Measurements from ENCODE around the gene MAPRE3. TPM values are rescaled to one million over a fixed set of nuclear protein-coding genes. Genes with fewer than 3 reads are reported as not detected.

The MAPRE3 gene
- total RNA-seq, 1 donor from 2014 or later: 4.6 TPM

DNA sequence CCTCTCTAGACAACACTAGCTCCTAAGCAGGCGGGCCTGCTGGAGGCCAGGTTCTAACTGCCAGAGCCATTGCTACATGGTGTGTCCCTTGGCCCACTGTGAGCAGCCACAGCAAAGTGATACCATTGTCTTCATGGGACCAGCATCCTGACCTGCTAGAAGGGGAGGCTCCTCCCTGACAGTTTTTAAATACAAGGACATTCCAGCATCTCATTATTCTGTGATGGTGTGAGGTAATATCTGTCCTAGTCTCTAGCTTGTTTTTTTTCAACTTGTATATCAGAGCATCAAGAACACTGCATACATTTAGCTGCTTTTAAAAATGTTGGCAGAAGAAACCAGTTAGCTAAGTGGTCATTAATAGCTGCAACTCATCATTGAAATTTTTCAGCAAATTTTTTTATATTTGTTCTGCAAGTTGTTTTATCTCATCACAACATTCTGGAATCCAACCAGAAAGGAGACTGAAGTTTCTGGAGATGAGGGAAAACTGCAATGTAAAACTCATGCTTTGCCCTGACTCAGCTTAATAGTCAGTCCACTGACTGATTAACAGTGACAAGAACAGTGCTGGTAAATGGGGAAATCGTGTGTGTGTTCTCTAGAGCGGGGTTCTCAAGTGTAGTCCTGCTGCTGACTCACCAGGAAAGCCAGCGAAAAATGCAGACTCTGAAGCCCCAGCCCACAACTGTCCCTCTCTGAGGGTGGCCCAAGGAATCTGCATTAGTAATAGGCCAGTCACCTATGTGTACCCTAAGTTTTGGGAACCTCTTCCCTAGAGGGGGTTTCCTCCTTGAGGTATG, 17.8 kb downstream of the MAPRE3 start:
- Mint-ChIP-seq H3K27ac (no peak overlapping the region), H3K4me3 (no peak overlapping the region)
- CTCF ChIA-PET: no interaction called here

GRCh38 chr2:26989156-26989555, 18.7 kb downstream of the MAPRE3 start:
- H3K27me3 Mint-ChIP-seq: no peaks in the 10 kb centered on the region
- DNase-seq (no peak), ATAC-seq (ENCODE audit: low read depth) (no peak)
- no peaks in the 10 kb centered on the region for H3K9me3 Mint-ChIP-seq
- H3K4me3 Mint-ChIP-seq: no peak overlapping the region
- no peak overlapping the region for H3K27ac Mint-ChIP-seq
- intact Hi-C loops (cut with micrococcal nuclease): no loop called here
- H3K4me1 Mint-ChIP-seq: no peaks in the 10 kb centered on the region
- TF ChIP-seq, protein P1, sequence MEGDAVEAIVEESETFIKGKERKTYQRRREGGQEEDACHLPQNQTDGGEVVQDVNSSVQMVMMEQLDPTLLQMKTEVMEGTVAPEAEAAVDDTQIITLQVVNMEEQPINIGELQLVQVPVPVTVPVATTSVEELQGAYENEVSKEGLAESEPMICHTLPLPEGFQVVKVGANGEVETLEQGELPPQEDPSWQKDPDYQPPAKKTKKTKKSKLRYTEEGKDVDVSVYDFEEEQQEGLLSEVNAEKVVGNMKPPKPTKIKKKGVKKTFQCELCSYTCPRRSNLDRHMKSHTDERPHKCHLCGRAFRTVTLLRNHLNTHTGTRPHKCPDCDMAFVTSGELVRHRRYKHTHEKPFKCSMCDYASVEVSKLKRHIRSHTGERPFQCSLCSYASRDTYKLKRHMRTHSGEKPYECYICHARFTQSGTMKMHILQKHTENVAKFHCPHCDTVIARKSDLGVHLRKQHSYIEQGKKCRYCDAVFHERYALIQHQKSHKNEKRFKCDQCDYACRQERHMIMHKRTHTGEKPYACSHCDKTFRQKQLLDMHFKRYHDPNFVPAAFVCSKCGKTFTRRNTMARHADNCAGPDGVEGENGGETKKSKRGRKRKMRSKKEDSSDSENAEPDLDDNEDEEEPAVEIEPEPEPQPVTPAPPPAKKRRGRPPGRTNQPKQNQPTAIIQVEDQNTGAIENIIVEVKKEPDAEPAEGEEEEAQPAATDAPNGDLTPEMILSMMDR (IDR thresholded peaks at IDR 0.05): no peak
- ChIA-PET POLR2A (no interaction called here), CTCF (no interaction called here)
- H3K36me3 Mint-ChIP-seq (ENCODE audit: low read depth): no peaks in the 10 kb centered on the region

More for the DNA sequence above, 17.8 kb downstream of the MAPRE3 start:
- Mint-ChIP-seq H3K36me3 (ENCODE audit: low read depth) (no peaks in the 10 kb centered on the region), H3K27me3 (no peaks in the 10 kb centered on the region), H3K9me3 (no peaks in the 10 kb centered on the region), H3K4me1 (no peaks in the 10 kb centered on the region)
- no peak for DNase-seq
- intact Hi-C loops (cut with micrococcal nuclease): no loop called here
- TF ChIP-seq, protein P1 (IDR thresholded peaks at IDR 0.05): no peak
- ATAC-seq (ENCODE audit: low read depth): no peak
- POLR2A ChIA-PET: no interaction called here

DNA sequence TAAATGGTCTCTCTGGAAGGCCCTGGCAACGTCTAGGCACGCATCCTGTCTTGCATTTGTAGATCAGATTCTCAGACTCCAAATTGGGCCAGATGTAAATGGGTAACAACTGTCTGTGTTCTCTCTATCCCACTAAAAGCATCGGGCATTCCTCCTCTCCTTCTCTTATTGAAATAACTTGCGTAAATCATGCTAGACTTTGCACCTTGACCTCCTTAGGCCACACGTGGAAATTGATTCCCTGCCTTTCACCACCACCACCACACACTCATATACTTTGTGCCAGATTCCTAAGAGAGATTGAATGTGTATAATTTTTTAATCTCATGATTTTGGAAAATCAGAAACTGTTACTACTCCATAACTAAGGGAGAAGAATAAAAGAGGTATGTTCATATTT, 21.3 kb downstream of the MAPRE3 start:
- CTCF ChIA-PET: interaction anchor here (1.3 kb wide), 1 partner anchor 69 kb away, joined by 3 read pairs; no protein-coding TSS in a partner anchor
- TF ChIP-seq, protein P1 (IDR thresholded peaks at IDR 0.05): no peak
- H3K27me3 Mint-ChIP-seq: no peaks in the 10 kb centered on the region
- no peak overlapping the region for H3K4me3 Mint-ChIP-seq
- H3K27ac Mint-ChIP-seq: no peak overlapping the region
- POLR2A ChIA-PET: no interaction called here
- no peaks in the 10 kb centered on the region for H3K36me3 Mint-ChIP-seq (ENCODE audit: low read depth)
- ATAC-seq (ENCODE audit: low read depth) (no peak), DNase-seq (no peak)
- H3K4me1 Mint-ChIP-seq: no peaks in the 10 kb centered on the region
- no peaks in the 10 kb centered on the region for H3K9me3 Mint-ChIP-seq
- intact Hi-C loops (cut with micrococcal nuclease): no loop called here

- no peak for DNase-seq
- TF ChIP-seq, protein P1 (IDR thresholded peaks at IDR 0.05): no peak
- Mint-ChIP-seq H3K9me3 (no peaks in the 10 kb centered on the region), H3K27ac (no peak overlapping the region), H3K27me3 (peaks cover 4% of the 10 kb centered on the region), H3K4me1 (no peaks in the 10 kb centered on the region), H3K36me3 (ENCODE audit: low read depth) (no peaks in the 10 kb centered on the region), H3K4me3 (no peak overlapping the region)
- ChIA-PET POLR2A (no interaction called here), CTCF (interaction anchor here (1.6 kb wide), 1 partner anchor 286 kb away, joined by 4 read pairs; no protein-coding TSS in a partner anchor)
- intact Hi-C loops (cut with micrococcal nuclease): no loop called here
- no peak for ATAC-seq (ENCODE audit: low read depth)
Observed at GRCh38 chr2:26993768-26994167, 23.3 kb downstream of the MAPRE3 start.

DNA sequence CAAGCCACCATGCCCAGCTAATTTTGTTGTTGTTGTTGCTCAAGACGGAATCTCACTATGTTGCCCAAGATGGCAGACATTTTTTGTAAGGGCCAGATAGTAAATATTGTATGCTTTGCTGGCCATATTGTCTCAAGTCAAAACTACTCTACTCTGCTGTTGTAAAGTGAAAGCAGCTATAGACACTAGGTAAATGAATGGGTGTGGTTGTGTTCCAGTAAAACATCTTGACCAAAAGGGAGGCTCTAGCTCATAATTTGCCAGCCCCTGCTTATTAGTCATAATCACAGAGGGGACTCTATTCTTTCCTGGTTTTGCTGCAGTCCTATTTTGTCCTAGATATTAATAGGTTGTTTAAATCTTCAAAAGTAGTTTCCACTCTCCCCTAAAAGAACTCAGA, 24.5 kb downstream of the MAPRE3 start:
- ChIA-PET CTCF (interaction anchor here (0.8 to 1.0 kb wide), 2 partner anchors 284 to 308 kb away, joined by 3 read pairs; no protein-coding TSS in a partner anchor), POLR2A (interaction anchor here (0.6 kb wide), 1 partner anchor 271 kb away, joined by 3 read pairs; no protein-coding TSS in a partner anchor)
- Mint-ChIP-seq H3K27ac (no peak overlapping the region), H3K27me3 (peaks cover 4% of the 10 kb centered on the region), H3K4me3 (no peak overlapping the region), H3K4me1 (no peaks in the 10 kb centered on the region), H3K36me3 (ENCODE audit: low read depth) (no peaks in the 10 kb centered on the region), H3K9me3 (no peaks in the 10 kb centered on the region)
- TF ChIP-seq, protein P1 (IDR thresholded peaks at IDR 0.05): no peak
- no peak for DNase-seq
- no peak for ATAC-seq (ENCODE audit: low read depth)
- intact Hi-C loops (cut with micrococcal nuclease): no loop called here

All from activated B cell treated with CpG ODN at 0.5 μM for 24 hours (primary cell).